GM23338 (cell line): ENCODE measurements around the gene MAN1C1. TPM values are rescaled to one million over a fixed set of nuclear protein-coding genes. Genes with fewer than 3 reads are reported as not detected.

Experiments
- ATAC-seq: fragments of 200-7000 bp; cut with Tn5 transposase; 3 replicates; pipeline ENCODE4 v1.9.1; 2020
- DNase-seq: peaks from one replicate; pipeline ENCODE4 v3.0.0-alpha.2; 2015; ENCODE audit warnings: low spot score
- H2AFZ ChIP-seq: fragments of 200-600 bp; sonication (generic); 2 replicates; pipeline ENCODE4 v1.8.0; 2016; ENCODE audit warnings: antibody characterized with exemption, mild to moderate bottlenecking, moderate library complexity
- H3F3A ChIP-seq: fragments of 200-600 bp; sonication (generic); replicated peaks from 2 replicates; pipeline ENCODE4 v1.8.0; 2017; ENCODE audit warnings: antibody characterized with exemption, mixed run types, low read depth
- H3K27ac ChIP-seq: fragments of 200-600 bp; sonication (generic); 2 replicates; pipeline ENCODE4 v1.6.1; 2016; ENCODE audit warnings: low read depth
- H3K27me3 ChIP-seq: fragments of 200-600 bp; sonication (generic); 2 replicates; pipeline ENCODE4 v1.8.0; 2016; ENCODE audit warnings: mild to moderate bottlenecking, mixed run types, moderate library complexity; ENCODE audit not compliant: insufficient read depth
- H3K36me3 ChIP-seq: fragments of 200-600 bp; sonication (generic); 2 replicates; pipeline ENCODE4 v1.8.0; 2016; ENCODE audit warnings: mild to moderate bottlenecking; ENCODE audit not compliant: insufficient read depth
- H3K4me1 ChIP-seq: fragments of 200-600 bp; sonication (generic); 2 replicates; pipeline ENCODE4 v1.8.0; 2016; ENCODE audit warnings: mild to moderate bottlenecking, moderate library complexity; ENCODE audit not compliant: insufficient read depth
- H3K4me2 ChIP-seq: fragments of 200-600 bp; sonication (generic); 2 replicates; pipeline ENCODE4 v1.7.1; 2017; ENCODE audit warnings: mixed run types
- H3K4me3 ChIP-seq: fragments of 200-600 bp; sonication (generic); 2 replicates; pipeline ENCODE4 v1.6.1; 2016; ENCODE audit warnings: mixed run types
- H3K79me2 ChIP-seq: fragments of 200-600 bp; sonication (generic); replicated peaks from 2 replicates; pipeline ENCODE4 v1.8.0; 2017; ENCODE audit warnings: mild to moderate bottlenecking; ENCODE audit not compliant: insufficient read depth
- H3K9me2 ChIP-seq: fragments of 200-600 bp; sonication (generic); 2 replicates; pipeline ENCODE4 v1.8.0; 2017; ENCODE audit not compliant: insufficient read depth
- H4K20me1 ChIP-seq: fragments of 200-600 bp; sonication (generic); replicated peaks from 2 replicates; pipeline ENCODE4 v1.8.0; 2017; ENCODE audit warnings: mild to moderate bottlenecking; ENCODE audit not compliant: insufficient read depth
- H3K27ac Mint-ChIP-seq: 2 replicates; pipeline ENCODE4 v1.8.0; 2020; ENCODE audit warnings: inconsistent platforms, mild to moderate bottlenecking, moderate library complexity, mixed read lengths
- H3K27me3 Mint-ChIP-seq: 3 replicates; pipeline ENCODE4 v1.8.0; 2022; ENCODE audit warnings: low read depth, mild to moderate bottlenecking, moderate library complexity, mixed read lengths, inconsistent platforms; ENCODE audit not compliant: insufficient read depth, poor library complexity
- H3K36me3 Mint-ChIP-seq: 3 replicates; pipeline ENCODE4 v1.8.0; 2021; ENCODE audit warnings: low read depth, mild to moderate bottlenecking, inconsistent platforms, moderate library complexity, mixed read lengths
- H3K4me1 Mint-ChIP-seq: 3 replicates; pipeline ENCODE4 v1.8.0; 2020; ENCODE audit warnings: mild to moderate bottlenecking, inconsistent platforms, mixed read lengths
- H3K4me3 Mint-ChIP-seq: 3 replicates; pipeline ENCODE4 v1.8.0; 2021; ENCODE audit warnings: moderate library complexity, mild to moderate bottlenecking, inconsistent platforms, mixed read lengths
- H3K9me3 Mint-ChIP-seq: 3 replicates; pipeline ENCODE4 v1.8.0; 2020; ENCODE audit warnings: moderate library complexity, mild to moderate bottlenecking, inconsistent platforms, mixed read lengths
- CREB1 ChIP-seq: fragments of 250-450 bp; sonication (Bioruptor Pico); IDR thresholded peaks from 2 replicates; pipeline ENCODE4 v1.5.0; 2020; ENCODE audit warnings: low read depth, mild to moderate bottlenecking, moderate library complexity
- CTCF ChIP-seq, 2 experiments: fragments of 200-600 bp in 1 of 2; sonication (generic) in 1 of 2; conservative IDR thresholded peaks; 2 replicates each; pipeline versions ENCODE4 v1.5.1 to v1.6.1; 2016 to 2017; ENCODE audit warnings: antibody characterized with exemption in 2 of 2, low read depth in 2 of 2, mild to moderate bottlenecking in 2 of 2, moderate library complexity in 1 of 2
- ETS1 ChIP-seq: IDR thresholded peaks from 2 replicates; pipeline ENCODE4 v1.6.1; 2016; ENCODE audit warnings: antibody characterized with exemption
- EZH2 ChIP-seq: fragments of 200-600 bp; sonication (generic); IDR thresholded peaks from one replicate; pipeline ENCODE4 v1.8.0; 2017; ENCODE audit warnings: antibody characterized with exemption, mild to moderate bottlenecking, low read depth; ENCODE audit not compliant: unreplicated experiment
- EZH2phosphoT487 ChIP-seq: fragments of 200-600 bp; sonication (generic); IDR thresholded peaks from one replicate; pipeline ENCODE4 v1.8.1; 2018; ENCODE audit warnings: antibody characterized with exemption; ENCODE audit not compliant: unreplicated experiment
- JUNB ChIP-seq: IDR thresholded peaks from one replicate; pipeline ENCODE4 v1.6.1; 2016; ENCODE audit warnings: antibody characterized with exemption; ENCODE audit not compliant: unreplicated experiment
- NANOG ChIP-seq: IDR thresholded peaks from 2 replicates; pipeline ENCODE4 v1.6.1; 2016; ENCODE audit warnings: antibody characterized with exemption, borderline replicate concordance
- REST ChIP-seq: IDR thresholded peaks from one replicate; pipeline ENCODE4 v1.6.1; 2018; ENCODE audit warnings: antibody characterized with exemption; ENCODE audit not compliant: unreplicated experiment
- STAT1 ChIP-seq: IDR thresholded peaks from one replicate; pipeline ENCODE4 v1.6.1; 2016; ENCODE audit warnings: antibody characterized with exemption; ENCODE audit not compliant: unreplicated experiment
- ZNF114 ChIP-seq: fragments of 250-450 bp; sonication (Bioruptor Pico); IDR thresholded peaks from 2 replicates; pipeline ENCODE4 v1.5.0; 2020; ENCODE audit warnings: mild to moderate bottlenecking, moderate library complexity
- ZNF331 ChIP-seq: fragments of 250-450 bp; sonication (Bioruptor Pico); IDR thresholded peaks from 2 replicates; pipeline ENCODE4 v1.5.0; 2020; ENCODE audit warnings: low read depth, mild to moderate bottlenecking, moderate library complexity
- ZNF462 ChIP-seq: fragments of 250-450 bp; sonication (Bioruptor Pico); IDR thresholded peaks from 2 replicates; pipeline ENCODE4 v1.5.0; 2020; ENCODE audit warnings: mild to moderate bottlenecking, moderate library complexity
- polyA plus RNA-seq: library from polyadenylated mRNA; unstranded; fragments of >200 nt; fragmentation: Nextera tagmentation; extraction: Ambion mirVana; gene quantifications from 2 replicates; pipeline ENCODE4 v1.2.1, GENCODE V29; 2016
- total RNA-seq: library from RNA; depleted of rRNA; stranded (reverse); fragments of >200 nt; shearing (Covaris generic); gene quantifications from 2 replicates; pipeline ENCODE4 v1.2.3, GENCODE V29; 2014

Gene MAN1C1
- total and polyA plus RNA-seq, 2 experiments from 2014 or later, result 5.4 to 13.6 TPM

GRCh38 chr1:25739341-25739740 lies 122.8 kb downstream of the MAN1C1 start:
- H3K27me3 ChIP-seq, result no peaks in the 10 kb centered on the region
- no peaks in the 10 kb centered on the region for H3K4me1 ChIP-seq
- no peaks in the 10 kb centered on the region for H3K9me2 ChIP-seq
- no peak overlapping the region for H3K4me2 ChIP-seq
- DNase-seq (no peak), ATAC-seq (no peak)
- Mint-ChIP-seq H3K27ac (no peak overlapping the region), H3K4me1 (peaks cover 5% of the 10 kb centered on the region), H3K4me3 (no peak overlapping the region), H3K9me3 (no peaks in the 10 kb centered on the region), H3K36me3 (no peaks in the 10 kb centered on the region; the same call in 2 of the 3 replicates), H3K27me3 (peaks cover 11% of the 10 kb centered on the region)
- no peak overlapping the region for H3K27ac ChIP-seq
- H3K36me3 ChIP-seq, result no peaks in the 10 kb centered on the region
- no peak overlapping the region for H3K4me3 ChIP-seq
- H4K20me1 ChIP-seq, result no peaks in the 10 kb centered on the region
- H3F3A ChIP-seq, result no peaks in the 10 kb centered on the region
- H3K79me2 ChIP-seq, result no peaks in the 10 kb centered on the region
- no peak overlapping the region for H2AFZ ChIP-seq
- TF ChIP-seq EZH2phosphoT487, result no peak
- TF ChIP-seq REST, result no peak
- TF ChIP-seq CTCF (conservative IDR thresholded peaks at IDR 0.05; ENCODE audit: low read depth in 2 of 2), result no peak
- no peak for TF ChIP-seq STAT1
- no peak for TF ChIP-seq ZNF462 (CRISPR knock-in tag)
- TF ChIP-seq JUNB, result no peak
- no peak for TF ChIP-seq ZNF114
- TF ChIP-seq CREB1 (CRISPR knock-in tag), result no peak
- TF ChIP-seq ZNF331 (CRISPR knock-in tag), result no peak
- TF ChIP-seq EZH2, result no peak
- TF ChIP-seq ETS1, result no peak
- TF ChIP-seq NANOG, result no peak
